Vagina (tissue), 2 donors: ENCODE results near the gene ASCC3. TPM values are rescaled to one million over a fixed set of nuclear protein-coding genes. Genes with fewer than 3 reads are reported as not detected.

Source experiments
- DNase-seq, 2 donors: peaks; one replicate each; pipeline ENCODE4 v3.0.0-alpha.2; 2017; ENCODE audit errors: extremely low spot score in 2 of 2
- H3K27ac ChIP-seq: fragments of 200-600 bp; sonication (generic); one replicate; pipeline ENCODE4 v1.5.1; 2019
- H3K27me3 ChIP-seq: fragments of 200-600 bp; sonication (generic); one replicate; pipeline ENCODE4 v1.5.1; 2019
- H3K36me3 ChIP-seq, 2 donors: fragments of 200-600 bp; sonication (generic); one replicate each; pipeline ENCODE4 v1.5.1; 2017 to 2019
- H3K4me1 ChIP-seq: fragments of 200-600 bp; sonication (generic); one replicate; pipeline ENCODE4 v1.5.1; 2019
- H3K4me3 ChIP-seq, 2 donors: fragments of 200-600 bp; sonication (generic); 1 replicate in 1 of 2; 2 replicates in 1 of 2; pipeline ENCODE4 v1.5.1; 2016 to 2019
- H3K9me3 ChIP-seq: fragments of 200-600 bp; sonication (generic); one replicate; pipeline ENCODE4 v1.5.1; 2019
- POLR2A ChIP-seq, 2 donors: fragments of 450-650 bp; IDR thresholded peaks; one replicate each; pipeline ENCODE4 v1.6.1; 2017; ENCODE audit warnings: antibody characterized with exemption in 2 of 2, mild to moderate bottlenecking in 2 of 2, moderate library complexity in 2 of 2
- POLR2AphosphoS5 ChIP-seq, 2 donors: sonication (generic); formaldehyde crosslinking; IDR thresholded peaks; one replicate each; pipeline ENCODE4 v1.9.0; 2017; ENCODE audit warnings: antibody characterized with exemption in 2 of 2, mild to moderate bottlenecking in 2 of 2, low read depth in 1 of 2; ENCODE audit not compliant: insufficient read depth in 1 of 2
- intact Hi-C: fragments of 100-400 bp; cut with DNase I; formaldehyde crosslinking; loops from one replicate; pipeline ENCODE4 v1.15.1; 2023
- total RNA-seq: library from RNA; depleted of rRNA; stranded (reverse); fragments of >200 nt; gene quantifications from one replicate; pipeline ENCODE4 v1.2.3, GENCODE V29; 2016
- TF ChIP-seq, protein P1 (sequence below), 3 experiments: fragments of 450-650 bp in 2 of 3; fragments of 200-600 bp in 1 of 3; sonication (generic) in 1 of 3; IDR thresholded peaks; one replicate each; pipeline ENCODE4 v1.5.1; 2017 to 2019; ENCODE audit warnings: antibody characterized with exemption in 3 of 3, mild to moderate bottlenecking in 2 of 3, moderate library complexity in 2 of 3

Gene ASCC3
- total RNA-seq, 1 donor from 2014 or later: 44.7 TPM

DNA sequence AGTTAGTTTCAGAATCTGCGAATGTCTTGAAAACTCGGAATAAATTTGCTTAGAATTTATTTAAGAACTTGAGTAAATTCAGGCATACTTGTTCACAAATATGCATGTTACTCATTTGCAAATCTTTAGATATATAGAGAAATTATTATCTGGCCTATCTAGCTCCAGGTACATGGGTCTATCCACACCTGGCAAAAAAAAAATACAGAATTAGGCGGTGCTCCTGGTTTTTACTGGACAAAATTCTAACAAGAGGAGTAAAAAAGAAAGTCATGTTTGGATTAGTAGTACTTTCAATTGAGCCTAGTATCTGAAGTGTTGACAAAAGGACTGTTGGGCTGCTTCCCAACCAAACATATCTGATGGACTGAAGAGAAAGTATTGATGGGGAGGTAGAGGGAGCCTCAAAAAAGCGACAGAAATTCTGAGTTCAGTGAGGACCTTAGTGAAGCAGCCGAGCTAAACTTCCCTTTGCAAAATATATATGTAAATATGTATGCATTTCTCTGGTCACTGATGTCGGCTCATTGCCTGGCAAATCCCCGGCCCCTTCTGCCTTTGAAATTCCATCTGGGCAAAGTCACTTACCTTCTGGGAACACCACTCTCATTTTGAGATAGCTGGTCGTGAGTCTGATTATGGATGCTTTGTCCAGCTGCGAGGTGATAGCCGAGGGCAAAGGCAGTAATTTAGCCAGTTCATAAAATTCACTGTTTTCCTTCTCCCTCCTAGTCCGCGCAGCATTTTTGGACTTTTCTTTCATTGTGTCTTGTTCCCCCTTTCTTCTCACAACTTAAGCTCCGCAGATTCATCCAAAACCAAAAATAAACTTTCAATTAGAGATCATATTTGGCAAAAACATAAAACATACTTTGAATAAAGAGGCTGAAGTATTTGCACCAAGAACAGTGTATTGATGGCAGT lies 418.2 kb downstream of the ASCC3 start:
- Histone ChIP-seq H3K27ac (no peak overlapping the region), H3K4me1 (peaks cover 12% of the 10 kb centered on the region), H3K9me3 (no peaks in the 10 kb centered on the region), H3K27me3 (peaks cover 50% of the 10 kb centered on the region), H3K4me3 (no peak overlapping the region), H3K36me3 (no peaks in the 10 kb centered on the region)
- intact Hi-C loops: no loop called here
- no peak for DNase-seq
- TF ChIP-seq POLR2A (IDR thresholded peaks at IDR 0.05) (no peak), POLR2AphosphoS5 (IDR thresholded peaks at IDR 0.05; ENCODE audit: insufficient read depth in 1 of 2, low read depth in 1 of 2) (no peak)
- TF ChIP-seq, protein P1, sequence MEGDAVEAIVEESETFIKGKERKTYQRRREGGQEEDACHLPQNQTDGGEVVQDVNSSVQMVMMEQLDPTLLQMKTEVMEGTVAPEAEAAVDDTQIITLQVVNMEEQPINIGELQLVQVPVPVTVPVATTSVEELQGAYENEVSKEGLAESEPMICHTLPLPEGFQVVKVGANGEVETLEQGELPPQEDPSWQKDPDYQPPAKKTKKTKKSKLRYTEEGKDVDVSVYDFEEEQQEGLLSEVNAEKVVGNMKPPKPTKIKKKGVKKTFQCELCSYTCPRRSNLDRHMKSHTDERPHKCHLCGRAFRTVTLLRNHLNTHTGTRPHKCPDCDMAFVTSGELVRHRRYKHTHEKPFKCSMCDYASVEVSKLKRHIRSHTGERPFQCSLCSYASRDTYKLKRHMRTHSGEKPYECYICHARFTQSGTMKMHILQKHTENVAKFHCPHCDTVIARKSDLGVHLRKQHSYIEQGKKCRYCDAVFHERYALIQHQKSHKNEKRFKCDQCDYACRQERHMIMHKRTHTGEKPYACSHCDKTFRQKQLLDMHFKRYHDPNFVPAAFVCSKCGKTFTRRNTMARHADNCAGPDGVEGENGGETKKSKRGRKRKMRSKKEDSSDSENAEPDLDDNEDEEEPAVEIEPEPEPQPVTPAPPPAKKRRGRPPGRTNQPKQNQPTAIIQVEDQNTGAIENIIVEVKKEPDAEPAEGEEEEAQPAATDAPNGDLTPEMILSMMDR (IDR thresholded peaks at IDR 0.05): no peak

DNA sequence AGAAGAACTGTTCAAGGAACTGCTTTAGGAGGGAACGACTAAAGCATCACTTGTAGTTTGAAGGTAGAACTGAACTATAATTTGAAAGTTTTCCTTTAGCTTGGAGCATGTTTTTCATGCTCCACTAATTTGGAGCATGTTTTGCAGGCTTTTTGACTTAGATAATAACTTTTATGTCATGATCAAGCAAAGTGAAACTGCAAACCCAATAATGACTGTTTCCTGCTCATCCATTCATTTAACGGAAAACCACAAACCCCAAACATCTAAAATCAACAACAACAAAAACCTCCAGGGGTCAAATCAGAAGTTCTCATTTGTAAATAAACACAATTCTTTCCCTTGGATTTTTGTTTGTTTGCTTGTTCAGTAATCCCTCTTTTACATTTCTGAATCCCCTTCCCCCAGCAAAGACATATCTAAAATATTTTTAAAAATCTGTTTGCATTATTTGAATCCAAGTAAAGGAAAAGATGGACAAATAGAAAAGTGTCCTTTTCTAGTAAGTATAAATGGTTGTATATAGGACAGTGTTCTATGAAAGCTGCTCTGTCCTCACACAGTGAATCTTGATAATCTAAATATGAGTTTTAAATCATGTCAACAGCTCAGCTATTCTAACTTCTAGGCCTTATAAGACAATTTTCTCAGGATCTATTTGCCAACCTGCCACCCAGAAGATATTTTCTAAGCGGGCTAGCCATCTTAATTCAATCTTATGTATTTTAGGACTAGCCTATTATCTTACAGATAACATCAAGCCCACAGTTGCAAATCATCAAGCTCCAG lies 419.0 kb downstream of the ASCC3 start:
- H3K27ac ChIP-seq: no peak overlapping the region
- H3K36me3 ChIP-seq: no peaks in the 10 kb centered on the region
- peaks cover 12% of the 10 kb centered on the region for H3K4me1 ChIP-seq
- H3K9me3 ChIP-seq: no peaks in the 10 kb centered on the region
- no peak for TF ChIP-seq POLR2A (IDR thresholded peaks at IDR 0.05)
- TF ChIP-seq POLR2AphosphoS5 (IDR thresholded peaks at IDR 0.05; ENCODE audit: insufficient read depth in 1 of 2, low read depth in 1 of 2): no peak
- TF ChIP-seq, protein P1 (IDR thresholded peaks at IDR 0.05): no peak
- intact Hi-C loops: no loop called here
- no peak for DNase-seq
- no peak overlapping the region for H3K4me3 ChIP-seq
- peaks cover 50% of the 10 kb centered on the region for H3K27me3 ChIP-seq

DNA sequence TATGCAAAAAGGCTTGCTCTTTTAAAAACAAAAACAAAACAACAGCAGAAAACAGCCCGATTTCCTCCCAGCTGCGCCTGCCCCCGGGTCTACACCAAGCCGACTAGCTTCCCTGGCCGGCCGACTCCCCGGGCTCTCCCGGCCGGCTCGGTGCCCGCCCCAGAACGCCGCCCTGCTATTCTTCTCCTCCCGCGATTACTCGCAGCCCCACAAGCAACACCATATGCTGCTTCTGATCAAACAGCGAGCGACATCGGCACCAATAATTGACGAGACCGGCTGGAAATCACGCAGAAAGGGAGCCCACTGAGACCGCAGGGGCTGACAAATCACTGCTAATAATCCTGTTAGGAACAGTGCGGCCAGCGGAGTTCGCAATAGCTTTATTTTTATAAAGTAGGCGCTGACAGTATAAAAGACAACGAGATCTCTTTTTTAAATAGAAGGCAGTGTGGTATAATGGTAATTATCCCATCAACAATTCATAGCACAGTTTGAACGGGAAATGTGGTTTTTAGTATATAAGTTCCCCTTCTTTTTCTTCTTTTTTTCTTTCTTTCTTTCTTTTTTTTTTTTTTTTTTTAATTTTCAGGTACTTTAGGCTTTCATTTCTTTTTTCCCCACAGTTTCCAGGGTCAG lies 419.7 kb downstream of the ASCC3 start:
- intact Hi-C loops: no loop called here
- no peak for DNase-seq
- TF ChIP-seq POLR2A (IDR thresholded peaks at IDR 0.05) (no peak), POLR2AphosphoS5 (IDR thresholded peaks at IDR 0.05; ENCODE audit: insufficient read depth in 1 of 2, low read depth in 1 of 2) (no peak)
- TF ChIP-seq, protein P1 (IDR thresholded peaks at IDR 0.05): no peak
- Histone ChIP-seq H3K36me3 (no peaks in the 10 kb centered on the region), H3K4me1 (peaks cover 12% of the 10 kb centered on the region), H3K27me3 (peaks cover 49% of the 10 kb centered on the region), H3K27ac (no peak overlapping the region), H3K9me3 (no peaks in the 10 kb centered on the region), H3K4me3 (no peak overlapping the region)

DNA sequence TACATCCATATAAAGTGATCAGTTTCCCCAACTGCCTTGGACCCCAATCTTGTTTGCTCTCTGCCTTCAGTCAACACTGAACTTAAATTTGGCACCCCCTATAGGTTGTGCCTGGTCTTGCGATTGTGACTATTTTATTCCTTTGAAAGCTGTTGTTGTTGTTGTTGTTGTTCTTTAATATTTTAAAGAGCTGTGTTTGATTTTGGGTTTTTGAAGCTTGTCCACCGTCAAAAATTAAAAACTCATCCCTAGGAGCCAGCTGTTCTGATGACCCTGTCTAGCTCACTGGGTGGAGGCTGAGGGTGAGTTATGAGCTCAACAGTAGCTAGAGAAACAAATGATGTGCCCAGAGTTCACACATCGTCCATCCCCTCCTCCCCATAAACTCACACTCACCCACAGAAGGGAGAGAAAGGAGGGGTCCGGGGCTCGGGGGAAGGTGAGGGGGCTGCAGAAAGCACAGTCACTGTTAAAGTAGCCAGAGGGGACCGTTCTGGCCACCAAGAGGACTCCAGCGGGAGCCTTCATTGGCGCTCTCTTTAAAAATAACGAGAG lies 420.4 kb downstream of the ASCC3 start:
- Histone ChIP-seq H3K4me1 (peaks cover 12% of the 10 kb centered on the region), H3K27ac (no peak overlapping the region), H3K27me3 (peaks cover 49% of the 10 kb centered on the region), H3K4me3 (no peak overlapping the region), H3K9me3 (no peaks in the 10 kb centered on the region), H3K36me3 (no peaks in the 10 kb centered on the region)
- no peak for TF ChIP-seq POLR2A (IDR thresholded peaks at IDR 0.05)
- TF ChIP-seq, protein P1 (IDR thresholded peaks at IDR 0.05): no peak
- TF ChIP-seq POLR2AphosphoS5 (IDR thresholded peaks at IDR 0.05; ENCODE audit: insufficient read depth in 1 of 2, low read depth in 1 of 2): no peak
- intact Hi-C loops: no loop called here
- DNase-seq: no peak
